UCSD-AML1 (cell line): ENCODE results near the gene PIM2.

Experiments used
- DNase-seq: peaks from one replicate; lab custom pipeline; 2025; ENCODE audit not compliant: unreplicated experiment; lab: John Stamatoyannopoulos, UW

Gene PIM2

DNA sequence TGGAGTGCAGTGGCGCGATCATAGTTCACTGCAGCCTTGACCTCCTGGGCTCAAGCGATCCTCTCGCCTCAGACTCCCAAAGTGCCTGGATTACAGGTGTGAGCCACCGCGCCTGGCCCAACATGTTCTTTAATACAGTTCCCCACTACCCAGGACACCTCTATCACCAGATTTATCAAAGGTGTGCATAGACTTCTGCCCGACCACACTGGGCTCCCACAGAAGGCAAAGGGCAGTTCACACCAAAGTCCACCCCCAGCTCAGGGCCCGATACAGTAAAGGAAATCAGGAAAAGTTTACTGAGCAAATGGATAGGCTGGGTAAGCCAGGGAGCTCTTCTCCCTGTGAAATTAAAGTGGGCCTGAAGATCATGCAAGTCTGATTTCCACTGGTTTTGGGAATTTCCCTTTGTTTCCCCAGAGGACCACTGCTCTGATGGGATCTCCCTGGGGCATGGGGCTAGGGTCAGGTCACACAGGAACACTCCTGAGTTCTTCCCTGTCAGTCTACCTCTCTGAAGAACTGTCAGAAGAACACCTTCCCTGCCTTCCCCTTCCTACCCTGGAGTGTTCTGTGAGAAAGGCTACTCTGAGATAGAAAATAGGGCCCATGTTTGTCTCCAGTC is 17.7 kb upstream of the PIM2 start:
- DNase-seq, result no peak

- DNase-seq, result no peak
Observed at GRCh38 chrX:48935301-48935670, 16.5 kb upstream of the PIM2 start.

GRCh38 chrX:48934581-48935300 is 15.9 kb upstream of the PIM2 start:
- no peak for DNase-seq

GRCh38 chrX:48933757-48934156 is 14.9 kb upstream of the PIM2 start:
- no peak for DNase-seq

- DNase-seq, result no peak
Observed at GRCh38 chrX:48927736-48928382, 9.0 kb upstream of the PIM2 start.

DNA sequence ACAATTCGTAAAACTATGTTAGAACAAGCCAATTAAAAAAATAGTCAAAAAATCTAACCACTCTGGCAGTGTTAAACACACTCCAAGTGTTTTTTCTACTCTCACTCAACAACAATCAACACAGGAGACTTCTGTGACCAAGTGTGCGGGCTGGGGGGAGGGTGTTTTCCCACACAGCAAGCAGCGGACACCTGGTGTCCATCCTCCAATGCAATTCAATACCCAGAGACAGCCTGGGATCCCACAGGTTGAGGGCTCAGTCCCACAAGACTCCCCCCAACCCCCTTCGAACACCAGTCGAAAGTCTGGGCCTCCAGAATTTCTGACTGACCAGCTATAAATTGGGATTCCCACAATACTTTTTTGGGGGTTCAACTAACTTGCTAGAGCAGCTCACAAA is 8.3 kb upstream of the PIM2 start:
- no peak for DNase-seq

DNA sequence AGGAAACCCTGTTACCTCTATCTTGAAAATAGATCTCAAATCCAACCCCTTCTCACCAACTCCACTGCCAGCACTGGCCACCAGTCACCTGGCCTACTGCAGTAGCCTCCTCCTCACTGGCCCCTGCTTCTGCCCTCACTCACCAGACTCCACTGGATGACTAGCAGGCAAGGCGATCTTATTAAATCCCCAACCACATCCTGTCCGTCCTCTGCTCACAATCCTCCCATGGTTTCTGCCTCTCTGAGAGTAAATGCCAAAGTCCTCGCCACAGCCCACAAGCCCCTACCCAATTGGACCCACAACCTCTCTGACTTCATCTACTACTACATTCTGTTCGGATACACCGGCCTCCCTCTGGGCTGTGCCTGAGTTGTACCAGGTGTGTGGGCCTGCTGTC is 5.4 kb upstream of the PIM2 start:
- no peak for DNase-seq

- no peak for DNase-seq
Observed at GRCh38 chrX:48923771-48924170, 4.9 kb upstream of the PIM2 start.

DNA sequence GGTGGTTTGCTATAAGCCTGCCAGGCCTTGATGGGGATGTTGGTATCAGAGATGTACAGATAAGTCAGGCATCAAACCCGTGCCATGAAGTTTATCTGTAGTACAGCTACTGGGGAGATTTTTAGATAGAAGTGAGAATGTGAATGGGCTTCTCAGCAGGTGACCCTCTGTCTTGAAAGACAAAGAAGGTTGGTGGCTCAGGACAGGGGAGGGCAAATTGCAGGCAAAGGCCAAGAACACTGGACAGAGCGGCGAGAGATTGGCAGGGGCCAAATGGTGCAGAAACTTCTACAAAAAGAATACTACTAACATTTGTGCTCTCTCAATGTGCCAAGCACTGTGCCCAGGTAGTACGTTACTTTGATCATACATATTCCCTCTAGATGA is 1.9 kb upstream of the PIM2 start:
- DNase-seq, result no peak

- DNase-seq, result no peak
Observed at GRCh38 chrX:48919947-48920717, 1.3 kb upstream of the PIM2 start.

GRCh38 chrX:48919360-48919841 is 577 bp upstream of the PIM2 start:
- no peak for DNase-seq

DNA sequence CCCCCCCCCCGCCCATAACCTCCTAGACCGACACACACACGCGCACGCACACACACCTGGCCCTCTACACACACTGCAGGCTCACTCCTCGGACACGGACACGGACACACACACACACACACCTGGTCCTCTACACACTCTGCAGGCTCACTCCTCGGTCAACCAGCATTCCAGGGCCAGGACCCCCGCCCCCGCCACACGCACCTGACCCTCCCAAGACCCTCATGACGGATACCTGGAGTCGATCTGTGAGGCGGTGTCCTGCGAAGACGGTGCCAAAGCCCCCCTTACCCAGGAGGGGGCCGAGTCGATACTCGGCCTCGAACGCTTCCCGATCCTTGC is 552 bp downstream of the PIM2 start:
- DNase-seq, result no peak

DNA sequence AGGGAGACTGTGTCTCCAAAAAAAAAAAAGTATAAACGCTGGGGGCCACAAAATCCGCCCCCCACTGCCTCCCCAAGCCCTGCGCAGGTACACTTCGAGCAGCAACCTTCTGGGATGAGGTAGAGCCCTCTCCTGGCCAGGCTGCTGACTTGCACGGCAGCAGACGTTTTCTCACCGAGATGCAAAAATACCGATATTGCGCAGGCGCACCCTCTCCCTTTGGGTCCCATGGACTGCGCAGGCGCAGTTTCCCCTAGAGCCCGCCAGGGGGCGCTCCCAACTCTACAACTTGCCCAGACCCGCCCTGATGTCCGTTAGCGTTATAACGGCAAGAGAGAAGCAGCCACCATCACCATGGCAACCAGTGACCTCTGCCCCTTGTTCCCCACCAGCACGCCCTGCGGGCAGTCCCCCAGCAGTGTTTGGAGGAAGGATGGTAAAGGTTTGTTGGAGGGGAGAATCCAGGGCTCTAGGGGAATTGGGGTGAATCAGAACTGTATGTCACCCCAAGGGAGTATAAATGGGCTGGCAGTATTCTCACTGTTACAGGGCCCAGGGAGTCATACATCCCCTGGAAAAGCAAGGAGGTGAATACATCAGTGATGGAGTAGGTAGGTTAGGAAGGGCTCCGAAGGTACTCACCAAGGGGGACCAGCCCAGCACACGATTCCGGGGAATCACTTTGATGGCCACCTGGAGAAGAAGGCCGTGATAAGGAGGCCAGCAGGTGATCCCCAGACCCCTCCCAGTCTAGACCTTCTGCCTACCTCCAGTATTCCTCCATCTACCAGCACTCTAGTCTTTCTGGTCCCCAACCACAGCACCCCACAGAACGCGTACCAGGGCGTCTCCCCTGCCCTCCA is 1.5 kb downstream of the PIM2 start:
- DNase-seq, result peak; percentile 89

DNA sequence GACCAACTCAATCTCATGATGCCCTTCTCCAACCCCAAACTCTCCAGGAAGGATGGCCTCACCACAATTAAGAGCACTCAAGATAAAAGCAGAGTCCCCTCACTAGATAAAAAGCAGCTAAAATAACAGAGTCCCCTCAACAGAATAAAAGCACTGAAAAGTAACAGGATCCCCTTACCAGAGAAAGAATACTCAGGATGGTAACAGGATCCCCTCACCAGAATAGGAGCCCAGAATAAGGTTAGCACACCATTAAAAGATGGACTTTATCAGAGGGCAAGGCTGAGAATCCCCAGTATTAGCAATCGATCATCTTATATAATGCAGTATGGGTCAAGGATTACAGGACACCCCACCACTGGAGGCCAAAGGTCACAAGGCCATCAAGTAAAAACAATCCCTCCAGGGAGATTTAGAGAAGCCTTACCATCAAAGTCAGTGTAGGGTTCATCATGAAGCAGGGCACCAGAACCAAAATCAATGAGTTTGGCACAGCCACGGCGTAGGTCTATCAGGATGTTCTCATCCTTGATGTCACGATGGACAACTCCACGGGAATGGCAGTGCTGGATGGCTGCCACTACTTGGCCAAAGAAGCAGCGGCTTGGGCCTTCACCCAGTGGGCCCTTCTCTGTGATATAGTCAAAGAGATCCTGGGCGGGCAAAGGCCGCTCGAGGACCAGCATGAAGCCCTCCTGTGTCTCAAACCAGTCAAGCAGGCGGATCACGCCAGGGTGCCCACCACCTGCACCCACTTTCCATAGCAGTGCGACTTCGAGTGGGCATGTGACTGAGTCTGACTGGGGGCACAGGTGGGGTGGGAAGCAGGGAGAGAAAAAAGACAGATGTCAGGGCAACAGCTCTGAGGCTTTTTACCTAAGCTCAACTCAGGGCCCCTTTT is 4.0 kb downstream of the PIM2 start:
- no peak for DNase-seq

GRCh38 chrX:48913605-48914366 is 5.0 kb downstream of the PIM2 start:
- no peak for DNase-seq

GRCh38 chrX:48911412-48912182 is 7.2 kb downstream of the PIM2 start, which contains the start of gene SLC35A2:
Gene SLC35A2, minus strand, starts transcription at chrX:48911646. Its CDS starts 10 bp downstream, at chrX:48911636.
- peak; percentile 79 for DNase-seq

DNA sequence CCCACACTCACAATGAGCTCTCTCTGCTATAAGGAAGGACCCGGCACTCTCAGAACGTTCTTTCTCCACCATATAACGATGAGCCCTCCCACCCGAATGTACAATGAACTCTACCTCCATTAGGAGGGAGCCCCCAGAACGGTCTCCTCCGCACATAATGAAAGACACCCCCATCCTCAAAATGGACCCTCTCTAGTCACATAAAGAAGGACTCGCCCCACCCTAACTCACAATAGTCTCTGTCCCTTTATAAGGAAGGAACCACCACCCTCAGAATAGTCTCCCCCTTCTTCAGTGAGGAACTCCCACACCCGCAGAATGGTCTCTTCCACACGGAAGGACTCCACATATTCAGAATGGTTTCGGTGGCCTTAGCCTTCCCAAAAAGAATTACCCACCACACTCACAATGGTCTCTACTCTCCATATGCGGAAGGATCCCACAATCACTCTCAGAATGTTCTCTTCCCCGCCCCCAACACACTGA is 7.9 kb downstream of the PIM2 start:
- no peak for DNase-seq

- no peak for DNase-seq
Observed at GRCh38 chrX:48909703-48910294, 9.0 kb downstream of the PIM2 start.
